Epithelial cell of alveolus of lung (primary cell): ENCODE measurements around the gene HMGXB3. TPM values are rescaled to one million over a fixed set of nuclear protein-coding genes. Genes with fewer than 3 reads are reported as not detected.

Source experiments
- total RNA-seq: library from RNA; depleted of rRNA; stranded (reverse); fragments of >200 nt; gene quantifications from 2 replicates; pipeline ENCODE4 v1.2.1, GENCODE V29; 2015

Gene HMGXB3
- total RNA-seq: 24.6 and 24.7 TPM in 2 replicates

GRCh38 chr5:150000256-150000989 is at the start of gene HMGXB3, which contains the start of gene TIGD6:
TSS of gene HMGXB3 (plus strand) at chr5:150000739. CDS start at chr5:150004853, 4,114 bp downstream.
TSS of gene TIGD6 (minus strand) at chr5:150000654. CDS start at chr5:149996348, 4,306 bp downstream.

GRCh38 chr5:149960272-149961185 is 40.0 kb upstream of the HMGXB3 start, which contains the start of gene SLC26A2:
TSS of gene SLC26A2 (plus strand) at chr5:149960758. CDS start at chr5:149977653, 16,895 bp downstream.

GRCh38 chr5:150085950-150086715 is 85.6 kb downstream of the HMGXB3 start, which contains the start of gene CSF1R:
TSS of gene CSF1R (minus strand) at chr5:150086554. CDS start at chr5:150086427, 127 bp downstream.

Other genes with a start within 250 kb of the HMGXB3 start
- under 0.01 and 0.13 TPM in 2 replicates for gene PDE6A, start 55.9 kb upstream of the HMGXB3 start, total RNA-seq
- 12.9 and 13.4 TPM in 2 replicates for gene SLC26A2, start 40.0 kb upstream of the HMGXB3 start, total RNA-seq
- gene TIGD6, start 85 bp upstream of the HMGXB3 start, total RNA-seq: 2.8 and 6.5 TPM in 2 replicates
- gene CSF1R, start 85.8 kb downstream of the HMGXB3 start, total RNA-seq: under 0.01 TPM in 1 of 2 replicates, not detected in the other
- gene PDGFRB, start 155.1 kb downstream of the HMGXB3 start, total RNA-seq: 102 and 136 TPM in 2 replicates
- 0.78 TPM in 1 of 2 replicates, not detected in the other for gene CDX1, start 166.0 kb downstream of the HMGXB3 start, total RNA-seq
- gene SLC6A7, start 189.3 kb downstream of the HMGXB3 start, total RNA-seq: under 0.01 TPM in 1 of 2 replicates, not detected in the other